HPDE6-E6E7 (cell line): ENCODE results near the gene MAGED4B.
"Not testable (repeated sequence)": the region's sequence is repeated elsewhere in the genome, so short reads cannot be mapped to it uniquely, and the experiment has no call there.

Experiments
- DNase-seq: peaks from one replicate; pipeline ENCODE4 v3.0.0; 2011; ENCODE audit warnings: missing footprints; ENCODE audit errors: extremely low spot score

Gene MAGED4B, protein sequence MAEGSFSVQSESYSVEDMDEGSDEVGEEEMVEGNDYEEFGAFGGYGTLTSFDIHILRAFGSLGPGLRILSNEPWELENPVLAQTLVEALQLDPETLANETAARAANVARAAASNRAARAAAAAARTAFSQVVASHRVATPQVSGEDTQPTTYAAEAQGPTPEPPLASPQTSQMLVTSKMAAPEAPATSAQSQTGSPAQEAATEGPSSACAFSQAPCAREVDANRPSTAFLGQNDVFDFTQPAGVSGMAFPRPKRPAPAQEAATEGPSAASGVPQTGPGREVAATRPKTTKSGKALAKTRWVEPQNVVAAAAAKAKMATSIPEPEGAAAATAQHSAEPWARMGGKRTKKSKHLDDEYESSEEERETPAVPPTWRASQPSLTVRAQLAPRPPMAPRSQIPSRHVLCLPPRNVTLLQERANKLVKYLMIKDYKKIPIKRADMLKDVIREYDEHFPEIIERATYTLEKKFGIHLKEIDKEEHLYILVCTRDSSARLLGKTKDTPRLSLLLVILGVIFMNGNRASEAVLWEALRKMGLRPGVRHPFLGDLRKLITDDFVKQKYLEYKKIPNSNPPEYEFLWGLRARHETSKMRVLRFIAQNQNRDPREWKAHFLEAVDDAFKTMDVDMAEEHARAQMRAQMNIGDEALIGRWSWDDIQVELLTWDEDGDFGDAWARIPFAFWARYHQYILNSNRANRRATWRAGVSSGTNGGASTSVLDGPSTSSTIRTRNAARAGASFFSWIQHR

DNA sequence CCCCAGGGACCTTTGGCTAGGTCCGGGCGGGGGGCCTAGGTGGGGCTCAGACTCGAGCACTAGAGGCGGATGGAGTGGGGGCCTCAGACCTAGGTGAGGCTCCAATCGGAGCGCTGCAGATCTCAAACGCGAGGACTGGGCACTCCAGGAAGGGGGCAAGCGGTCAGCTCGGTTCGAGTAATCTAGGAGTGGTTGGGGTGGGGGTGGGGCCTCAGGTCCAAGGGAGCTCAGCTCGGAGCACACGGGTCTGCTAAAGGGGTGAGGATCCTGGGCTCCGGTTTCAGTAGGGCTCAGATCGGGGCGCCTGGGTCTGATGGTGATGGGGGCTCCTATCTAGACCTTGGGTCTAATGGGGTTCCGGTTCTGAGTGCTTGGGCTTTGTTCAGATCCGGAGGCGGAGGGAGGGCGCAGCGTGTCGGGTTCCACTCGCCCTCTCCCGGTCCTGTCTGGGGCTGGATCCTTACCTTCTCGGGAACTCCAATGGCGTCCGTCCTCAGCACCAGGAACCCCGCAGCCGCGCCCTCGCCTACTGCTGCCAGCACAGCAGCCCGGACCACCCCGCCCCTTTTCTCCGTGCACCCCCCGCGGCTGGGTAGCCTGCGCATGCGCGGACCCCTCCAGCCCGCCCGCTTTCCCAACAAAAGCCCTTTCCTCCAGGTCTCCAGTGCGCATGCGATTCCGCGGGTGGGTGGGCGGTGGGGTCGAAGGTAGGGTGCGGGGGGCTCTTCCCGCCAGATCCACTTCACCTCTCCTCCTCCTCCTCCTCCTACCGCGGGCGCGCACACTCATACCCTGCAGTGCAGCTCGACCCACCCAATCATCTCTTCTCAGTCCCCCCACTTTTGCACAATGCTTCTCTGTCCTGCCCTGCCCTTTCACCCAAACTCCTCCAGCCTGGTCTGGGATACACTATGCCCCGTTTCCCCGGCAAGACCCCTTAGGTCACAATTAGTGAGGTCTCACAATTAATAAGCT, at the start of gene MAGED4B:
Gene MAGED4B (minus strand): TSS at position 518 of the 975 bp plus-strand sequence. CDS start 1,011 bp downstream, outside the sequence.
- DNase-seq, result not testable (repeated sequence)

- DNase-seq, result no peak
Measured at GRCh38 chrX:52118262-52118661, 49.3 kb upstream of the MAGED4B start.

DNA sequence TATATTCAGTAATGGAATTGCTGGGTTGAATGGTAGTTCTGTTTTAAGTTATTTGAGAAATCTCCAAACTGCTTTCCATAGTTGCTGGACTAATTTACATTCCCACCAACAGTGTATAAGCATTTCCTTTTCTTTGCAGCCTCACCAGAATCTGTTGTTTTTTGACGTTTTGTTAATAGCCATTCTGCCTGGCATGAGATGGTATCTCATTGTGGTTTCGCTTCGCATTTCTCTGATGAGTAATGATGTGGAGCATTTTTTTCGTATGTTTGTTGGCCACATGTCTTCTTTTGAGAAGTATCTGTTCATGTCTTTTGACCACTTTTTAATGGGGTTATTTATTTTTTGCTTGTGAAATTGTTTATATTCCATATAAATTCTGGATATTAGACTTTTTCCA, 13.6 kb upstream of the MAGED4B start:
- no peak for DNase-seq

- no peak for DNase-seq
Measured at GRCh38 chrX:52078131-52078530, 9.1 kb upstream of the MAGED4B start.

- not testable (repeated sequence) for DNase-seq
Measured at GRCh38 chrX:52042288-52042687, 26.7 kb downstream of the MAGED4B start.

- no peak for DNase-seq
Measured at GRCh38 chrX:52034211-52034610, 34.8 kb downstream of the MAGED4B start.

- no peak for DNase-seq
Measured at GRCh38 chrX:52031371-52031770, 37.6 kb downstream of the MAGED4B start.

DNA sequence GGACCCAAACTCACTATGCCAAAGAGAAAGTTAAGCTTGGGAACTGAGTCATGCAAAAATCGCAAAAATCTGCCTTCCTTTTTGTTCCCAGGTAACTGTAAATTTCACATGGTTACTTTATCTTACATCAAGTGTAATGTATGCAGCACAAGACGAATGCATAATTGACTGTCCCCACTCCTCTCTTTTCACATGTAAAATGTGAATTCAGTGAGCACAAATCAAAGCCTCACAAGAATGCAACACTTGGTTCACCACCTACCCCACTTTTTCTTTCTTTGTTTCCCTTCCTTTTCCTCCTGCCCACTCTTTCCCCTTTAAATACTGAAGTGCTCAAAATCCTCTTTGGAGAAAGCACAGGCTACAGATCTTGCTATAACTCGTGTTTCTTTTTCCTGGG, 53.2 kb downstream of the MAGED4B start:
- no peak for DNase-seq
